ENCODE results near the gene MAIP1. TPM values are rescaled to one million over a fixed set of nuclear protein-coding genes. Genes with fewer than 3 reads are reported as not detected.

Gene MAIP1
- total RNA-seq, 1 donor = 23.3 TPM

GRCh38 chr2:199994371-199994770, 39.0 kb downstream of the MAIP1 start:
- no peak for DNase-seq (ENCODE audit: low read depth)
- TF ChIP-seq, protein P1, sequence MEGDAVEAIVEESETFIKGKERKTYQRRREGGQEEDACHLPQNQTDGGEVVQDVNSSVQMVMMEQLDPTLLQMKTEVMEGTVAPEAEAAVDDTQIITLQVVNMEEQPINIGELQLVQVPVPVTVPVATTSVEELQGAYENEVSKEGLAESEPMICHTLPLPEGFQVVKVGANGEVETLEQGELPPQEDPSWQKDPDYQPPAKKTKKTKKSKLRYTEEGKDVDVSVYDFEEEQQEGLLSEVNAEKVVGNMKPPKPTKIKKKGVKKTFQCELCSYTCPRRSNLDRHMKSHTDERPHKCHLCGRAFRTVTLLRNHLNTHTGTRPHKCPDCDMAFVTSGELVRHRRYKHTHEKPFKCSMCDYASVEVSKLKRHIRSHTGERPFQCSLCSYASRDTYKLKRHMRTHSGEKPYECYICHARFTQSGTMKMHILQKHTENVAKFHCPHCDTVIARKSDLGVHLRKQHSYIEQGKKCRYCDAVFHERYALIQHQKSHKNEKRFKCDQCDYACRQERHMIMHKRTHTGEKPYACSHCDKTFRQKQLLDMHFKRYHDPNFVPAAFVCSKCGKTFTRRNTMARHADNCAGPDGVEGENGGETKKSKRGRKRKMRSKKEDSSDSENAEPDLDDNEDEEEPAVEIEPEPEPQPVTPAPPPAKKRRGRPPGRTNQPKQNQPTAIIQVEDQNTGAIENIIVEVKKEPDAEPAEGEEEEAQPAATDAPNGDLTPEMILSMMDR (IDR thresholded peaks at IDR 0.05; ENCODE audit: insufficient read depth, low read length) = no peak
- H3K4me3 ChIP-seq (ENCODE audit: low read depth, low read length) = no peak overlapping the region

DNA sequence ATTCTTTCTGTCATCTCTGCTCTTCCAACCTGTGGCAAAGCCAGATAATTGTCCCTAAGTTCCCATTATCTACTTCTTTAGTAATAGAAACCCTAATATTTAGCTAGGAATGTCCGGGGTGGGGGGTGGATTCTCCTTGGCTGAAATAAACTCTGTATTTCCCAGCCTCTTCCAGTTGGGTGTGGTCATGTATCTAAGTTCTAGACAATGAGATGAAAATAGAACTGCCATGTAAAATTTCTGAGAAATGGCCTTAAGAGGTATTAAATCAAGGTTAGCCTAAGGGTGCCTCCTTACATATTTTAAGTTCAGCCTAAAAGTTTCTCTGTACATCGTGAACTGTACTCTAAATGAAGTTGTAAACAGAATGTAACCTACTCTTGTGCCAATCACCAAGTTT, 39.5 kb downstream of the MAIP1 start:
- no peak overlapping the region for H3K4me3 ChIP-seq (ENCODE audit: low read depth, low read length)
- TF ChIP-seq, protein P1 (IDR thresholded peaks at IDR 0.05; ENCODE audit: insufficient read depth, low read length) = no peak
- DNase-seq (ENCODE audit: low read depth) = no peak

GRCh38 chr2:199997296-199997695, 41.9 kb downstream of the MAIP1 start:
- TF ChIP-seq, protein P1 (IDR thresholded peaks at IDR 0.05; ENCODE audit: insufficient read depth, low read length) = no peak
- H3K4me3 ChIP-seq (ENCODE audit: low read depth, low read length) = no peak overlapping the region
- no peak for DNase-seq (ENCODE audit: low read depth)

GRCh38 chr2:199999166-199999565, 43.8 kb downstream of the MAIP1 start:
- TF ChIP-seq, protein P1 (IDR thresholded peaks at IDR 0.05; ENCODE audit: insufficient read depth, low read length) = no peak
- DNase-seq (ENCODE audit: low read depth) = no peak
- no peak overlapping the region for H3K4me3 ChIP-seq (ENCODE audit: low read depth, low read length)

GRCh38 chr2:200000444-200001163, 45.2 kb downstream of the MAIP1 start:
- TF ChIP-seq, protein P1 (IDR thresholded peaks at IDR 0.05; ENCODE audit: insufficient read depth, low read length) = no peak
- DNase-seq (ENCODE audit: low read depth) = no peak
- no peak overlapping the region for H3K4me3 ChIP-seq (ENCODE audit: low read depth, low read length)

GRCh38 chr2:200003444-200003843, 48.1 kb downstream of the MAIP1 start:
- DNase-seq (ENCODE audit: low read depth) = no peak
- TF ChIP-seq, protein P1 (IDR thresholded peaks at IDR 0.05; ENCODE audit: insufficient read depth, low read length) = no peak
- H3K4me3 ChIP-seq (ENCODE audit: low read depth, low read length) = no peak overlapping the region

DNA sequence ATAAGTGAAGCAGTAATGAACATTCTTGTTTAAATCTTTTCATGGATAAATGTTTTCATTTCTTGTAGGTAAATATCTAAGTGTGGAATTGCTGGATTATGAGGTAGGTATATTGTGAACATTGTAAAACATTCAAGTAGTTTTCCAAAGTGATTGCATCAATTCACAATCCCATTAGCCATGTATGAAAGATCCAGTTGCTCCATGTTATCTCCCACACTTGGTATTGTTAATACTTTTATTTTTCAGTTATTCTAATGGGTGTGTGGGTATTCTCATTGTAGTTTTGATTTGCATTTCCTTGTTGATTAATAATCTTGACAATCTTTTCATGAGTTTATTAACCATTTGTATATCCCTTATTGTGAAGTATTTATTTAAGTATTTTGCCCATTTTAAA, 50.3 kb downstream of the MAIP1 start:
- TF ChIP-seq, protein P1 (IDR thresholded peaks at IDR 0.05; ENCODE audit: insufficient read depth, low read length) = no peak
- no peak for DNase-seq (ENCODE audit: low read depth)
- H3K4me3 ChIP-seq (ENCODE audit: low read depth, low read length) = no peak overlapping the region

Measured in fibroblast of the aortic adventitia (primary cell).